Fibroblast of lung (primary cell): Measurements from ENCODE around the gene RABGAP1L. TPM values are rescaled to one million over a fixed set of nuclear protein-coding genes. Genes with fewer than 3 reads are reported as not detected.
"Not testable (repeated sequence)": the region's sequence is repeated elsewhere in the genome, so short reads cannot be mapped to it uniquely, and the experiment has no call there.

Source experiments
- DNase-seq, 2 donors: peaks; one replicate each; pipeline versions ENCODE4 v3.0.0 to v3.0.0-alpha.2; 2010; ENCODE audit warnings: low read depth in 2 of 2
- H2AFZ ChIP-seq: 2 replicates; pipeline ENCODE4 v1.5.1; 2012; ENCODE audit warnings: low read length, control low read depth, inconsistent platforms
- H3K27ac ChIP-seq: 2 replicates; pipeline ENCODE4 v1.5.1; 2011; ENCODE audit warnings: low read length, control low read depth; ENCODE audit not compliant: insufficient read depth
- H3K27me3 ChIP-seq: 2 replicates; pipeline ENCODE4 v1.5.1; 2011; ENCODE audit warnings: mild to moderate bottlenecking, low read length; ENCODE audit not compliant: control insufficient read depth, insufficient read depth
- H3K36me3 ChIP-seq: 2 replicates; pipeline ENCODE4 v1.5.1; 2011; ENCODE audit warnings: low read length; ENCODE audit not compliant: control insufficient read depth, insufficient read depth
- H3K4me1 ChIP-seq: 2 replicates; pipeline ENCODE4 v1.5.1; 2011; ENCODE audit warnings: low read length; ENCODE audit not compliant: control insufficient read depth, insufficient read depth; ENCODE audit errors: extremely low read depth
- H3K4me2 ChIP-seq: 2 replicates; pipeline ENCODE4 v1.5.1; 2011; ENCODE audit warnings: low read length, control low read depth; ENCODE audit not compliant: insufficient read depth; ENCODE audit errors: extremely low read depth
- H3K4me3 ChIP-seq, 4 experiments: fragments of 200-600 bp in 1 of 4; sonication (generic) in 1 of 4; replicated peaks in 1 of 4; 2 replicates each; pipeline ENCODE4 v1.5.1; 2011 to 2016; ENCODE audit warnings: low read length in 4 of 4, low read depth in 3 of 4, mild to moderate bottlenecking in 3 of 4, control low read depth in 2 of 4, inconsistent platforms in 1 of 4, mixed read lengths in 1 of 4; ENCODE audit not compliant: insufficient read depth in 1 of 4; ENCODE audit errors: control extremely low read depth in 1 of 4
- H3K79me2 ChIP-seq: 2 replicates; pipeline ENCODE4 v1.5.1; 2012; ENCODE audit warnings: mild to moderate bottlenecking, low read length, inconsistent platforms; ENCODE audit not compliant: control insufficient read depth, insufficient read depth
- H3K9ac ChIP-seq: 2 replicates; pipeline ENCODE4 v1.5.1; 2011; ENCODE audit warnings: mild to moderate bottlenecking, low read length, control low read depth; ENCODE audit not compliant: insufficient read depth
- H3K9me3 ChIP-seq: 2 replicates; pipeline ENCODE4 v1.5.1; 2012; ENCODE audit warnings: low read depth, low read length; ENCODE audit not compliant: control insufficient read depth, insufficient read depth
- H4K20me1 ChIP-seq: 2 replicates; pipeline ENCODE4 v1.5.1; 2011; ENCODE audit warnings: low read length; ENCODE audit not compliant: control insufficient read depth, insufficient read depth; ENCODE audit errors: extremely low read depth
- EZH2 ChIP-seq: IDR thresholded peaks from 2 replicates; pipeline ENCODE4 v1.5.1; 2012; ENCODE audit warnings: low read length, control low read depth, mild to moderate bottlenecking; ENCODE audit errors: missing control alignments
- polyA plus RNA-seq, 2 donors: library from polyadenylated mRNA; depleted of rRNA in 1 of 2; stranded (reverse) in 1 of 2; unstranded in 1 of 2; fragments of >200 nt; gene quantifications; 2 replicates each; pipeline ENCODE4 v1.2.1, GENCODE V29; 2011 to 2012; ENCODE audit warnings: missing spikeins in 1 of 2
- total RNA-seq: library from RNA; depleted of rRNA; stranded (reverse); fragments of >200 nt; gene quantifications from 2 replicates; pipeline ENCODE4 v1.2.1, GENCODE V29; 2014
- TF ChIP-seq, protein P1 (sequence below), 2 donors: IDR thresholded peaks in 1 of 2; conservative IDR thresholded peaks in 1 of 2; 1 replicate in 1 of 2; 2 replicates in 1 of 2; pipeline ENCODE4 v1.5.1; 2011 to 2012; ENCODE audit warnings: low read length in 2 of 2, control low read depth in 1 of 2, inconsistent platforms in 1 of 2, low read depth in 1 of 2, mild to moderate bottlenecking in 1 of 2

Gene RABGAP1L
- total and polyA plus RNA-seq, 2 donors (not counting 1 experiment from before 2014, with no cell fraction given) = 33.8 to 36.5 TPM

DNA sequence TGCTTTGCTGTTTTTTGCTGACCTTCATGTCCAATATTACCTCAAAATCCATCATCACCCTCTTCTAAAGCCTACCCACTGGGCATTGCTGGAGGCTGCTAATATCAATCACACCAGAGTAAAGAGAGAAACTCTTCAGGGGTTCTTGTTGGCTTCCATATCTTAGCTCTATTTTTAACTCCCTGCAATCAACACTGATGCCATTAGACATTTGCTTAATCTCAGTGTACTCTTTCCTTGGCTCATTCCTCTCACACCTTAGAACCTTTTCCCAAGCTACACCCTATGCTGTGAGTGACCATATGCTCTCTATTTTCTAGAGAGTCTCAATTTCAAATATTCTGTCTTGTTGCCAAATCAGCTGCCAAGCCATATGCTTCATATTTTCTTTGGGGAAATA lies 40.6 kb upstream of the RABGAP1L start:
- Histone ChIP-seq H3K27ac (no peak overlapping the region), H4K20me1 (no peaks in the 10 kb centered on the region), H3K9ac (no peak overlapping the region), H3K9me3 (no peaks in the 10 kb centered on the region), H3K4me2 (no peak overlapping the region), H3K4me3 (no peak overlapping the region), H3K27me3 (no peaks in the 10 kb centered on the region), H3K36me3 (no peaks in the 10 kb centered on the region), H2AFZ (no peak overlapping the region), H3K79me2 (no peaks in the 10 kb centered on the region), H3K4me1 (no peaks in the 10 kb centered on the region)
- DNase-seq = no peak
- no peak for TF ChIP-seq EZH2
- TF ChIP-seq, protein P1, sequence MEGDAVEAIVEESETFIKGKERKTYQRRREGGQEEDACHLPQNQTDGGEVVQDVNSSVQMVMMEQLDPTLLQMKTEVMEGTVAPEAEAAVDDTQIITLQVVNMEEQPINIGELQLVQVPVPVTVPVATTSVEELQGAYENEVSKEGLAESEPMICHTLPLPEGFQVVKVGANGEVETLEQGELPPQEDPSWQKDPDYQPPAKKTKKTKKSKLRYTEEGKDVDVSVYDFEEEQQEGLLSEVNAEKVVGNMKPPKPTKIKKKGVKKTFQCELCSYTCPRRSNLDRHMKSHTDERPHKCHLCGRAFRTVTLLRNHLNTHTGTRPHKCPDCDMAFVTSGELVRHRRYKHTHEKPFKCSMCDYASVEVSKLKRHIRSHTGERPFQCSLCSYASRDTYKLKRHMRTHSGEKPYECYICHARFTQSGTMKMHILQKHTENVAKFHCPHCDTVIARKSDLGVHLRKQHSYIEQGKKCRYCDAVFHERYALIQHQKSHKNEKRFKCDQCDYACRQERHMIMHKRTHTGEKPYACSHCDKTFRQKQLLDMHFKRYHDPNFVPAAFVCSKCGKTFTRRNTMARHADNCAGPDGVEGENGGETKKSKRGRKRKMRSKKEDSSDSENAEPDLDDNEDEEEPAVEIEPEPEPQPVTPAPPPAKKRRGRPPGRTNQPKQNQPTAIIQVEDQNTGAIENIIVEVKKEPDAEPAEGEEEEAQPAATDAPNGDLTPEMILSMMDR (conservative IDR thresholded peaks at IDR 0.05 in 1 of 2, IDR thresholded peaks at IDR 0.05 in 1 of 2; ENCODE audit: low read depth in 1 of 2, low read length in 2 of 2) = no peak

DNA sequence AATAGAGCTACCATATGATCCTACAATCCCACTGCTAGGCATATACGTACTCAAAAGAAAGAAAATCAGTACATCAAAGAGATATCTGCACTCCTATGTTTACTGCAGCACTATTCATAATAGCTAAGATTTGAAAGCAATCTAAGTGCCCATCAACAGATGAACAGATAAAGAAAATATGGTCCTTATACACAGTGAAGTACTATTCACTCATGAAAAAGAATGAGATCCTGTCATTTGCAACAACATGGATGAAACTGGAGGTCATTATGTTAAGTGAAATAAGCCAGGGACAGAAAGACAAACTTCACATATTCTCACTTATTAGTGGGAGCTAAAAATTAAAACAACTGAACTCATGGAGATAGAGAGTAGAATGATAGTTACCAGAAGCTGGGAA lies 37.0 kb upstream of the RABGAP1L start:
- H3K27me3 ChIP-seq, H3K4me2 ChIP-seq, H3K36me3 ChIP-seq, H3K4me3 ChIP-seq, H3K9me3 ChIP-seq, H3K9ac ChIP-seq, H3K4me1 ChIP-seq, H4K20me1 ChIP-seq, H3K27ac ChIP-seq, DNase-seq, H2AFZ ChIP-seq, H3K79me2 ChIP-seq: not testable (repeated sequence)

DNA sequence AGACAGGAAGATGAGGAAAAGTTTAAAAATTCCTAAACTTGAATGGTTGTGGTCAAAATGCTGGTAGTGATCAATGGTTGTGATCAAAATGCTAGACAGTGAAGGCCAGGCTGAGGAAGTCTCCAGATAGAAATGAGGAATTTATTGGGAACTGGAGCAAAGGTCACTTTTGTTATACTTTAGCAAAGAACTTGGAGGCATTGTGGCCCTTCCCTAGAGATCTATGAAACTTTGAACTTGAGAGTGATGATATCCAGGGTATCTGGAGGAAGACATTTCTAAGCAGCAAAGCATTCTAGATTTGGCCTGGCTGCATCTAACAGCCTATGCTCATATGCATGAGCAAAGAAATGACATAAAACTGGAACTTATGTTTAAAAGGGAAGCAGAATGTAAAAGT lies 35.5 kb upstream of the RABGAP1L start:
- H3K27ac ChIP-seq = no peak overlapping the region
- no peaks in the 10 kb centered on the region for H3K79me2 ChIP-seq
- TF ChIP-seq EZH2 = no peak
- TF ChIP-seq, protein P1 (conservative IDR thresholded peaks at IDR 0.05 in 1 of 2, IDR thresholded peaks at IDR 0.05 in 1 of 2; ENCODE audit: low read depth in 1 of 2, low read length in 2 of 2) = no peak
- no peaks in the 10 kb centered on the region for H3K9me3 ChIP-seq
- no peak overlapping the region for H3K9ac ChIP-seq
- H3K27me3 ChIP-seq = no peaks in the 10 kb centered on the region
- H3K36me3 ChIP-seq = no peaks in the 10 kb centered on the region
- no peaks in the 10 kb centered on the region for H4K20me1 ChIP-seq
- no peak overlapping the region for H3K4me3 ChIP-seq
- H3K4me2 ChIP-seq = no peak overlapping the region
- DNase-seq = no peak
- H3K4me1 ChIP-seq = no peaks in the 10 kb centered on the region
- H2AFZ ChIP-seq = no peak overlapping the region

DNA sequence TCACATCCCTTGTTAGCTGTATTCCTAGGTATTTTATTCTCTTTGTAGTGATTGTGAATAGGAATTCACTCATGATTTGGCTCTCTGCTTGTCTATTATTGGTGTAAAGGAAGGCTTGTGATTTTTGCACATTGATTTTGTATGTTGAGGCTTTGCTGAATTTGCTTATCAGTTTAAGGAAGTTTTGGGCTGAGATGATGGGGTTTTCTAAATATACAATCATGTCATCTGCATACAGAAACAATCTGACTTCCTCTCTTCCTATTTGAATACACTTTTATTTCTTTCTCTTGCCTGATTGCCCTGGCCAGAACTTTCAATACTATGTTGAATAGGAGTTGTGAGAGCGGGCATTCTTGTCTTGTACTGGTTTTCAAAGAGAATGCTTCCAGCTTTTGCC lies 32.1 kb upstream of the RABGAP1L start:
- not testable (repeated sequence) for H3K9ac ChIP-seq, H3K27me3 ChIP-seq, H3K9me3 ChIP-seq, H3K4me1 ChIP-seq, DNase-seq, H3K4me2 ChIP-seq, H3K36me3 ChIP-seq, H3K79me2 ChIP-seq, H3K27ac ChIP-seq, H2AFZ ChIP-seq, H3K4me3 ChIP-seq, H4K20me1 ChIP-seq
